Ovary (tissue), 9 donors: Measurements from ENCODE around the gene LAYN. TPM values are rescaled to one million over a fixed set of nuclear protein-coding genes. Genes with fewer than 3 reads are reported as not detected.

ENCODE experiments used
- DNase-seq, 5 donors: peaks; one replicate each; pipeline ENCODE4 v3.0.0-alpha.2; 2019 to 2020
- H3K27ac ChIP-seq, 2 donors: fragments of 200-600 bp; one replicate each; pipeline versions ENCODE4 v1.5.1 to v1.8.0; 2019 to 2022
- H3K27me3 ChIP-seq: fragments of 200-600 bp; one replicate; pipeline ENCODE4 v1.8.0; 2022
- H3K36me3 ChIP-seq: fragments of 200-600 bp; sonication (generic); one replicate; pipeline ENCODE4 v1.5.1; 2019
- H3K4me1 ChIP-seq: one replicate; pipeline ENCODE4 v1.8.1; 2013; ENCODE audit warnings: mild to moderate bottlenecking, moderate library complexity; ENCODE audit not compliant: insufficient read depth
- H3K4me3 ChIP-seq: fragments of 200-600 bp; sonication (generic); one replicate; pipeline ENCODE4 v1.5.1; 2017
- H3K9me3 ChIP-seq, 2 donors: fragments of 200-600 bp in 1 of 2; sonication (generic) in 1 of 2; one replicate each; pipeline versions ENCODE4 v1.5.1 to v1.8.1; 2013 to 2019; ENCODE audit warnings: mild to moderate bottlenecking in 1 of 2, moderate library complexity in 1 of 2
- EP300 ChIP-seq: sonication (generic); formaldehyde crosslinking; IDR thresholded peaks from one replicate; pipeline ENCODE4 v1.6.1; 2017; ENCODE audit warnings: antibody characterized with exemption
- POLR2A ChIP-seq: fragments of 450-650 bp; IDR thresholded peaks from one replicate; pipeline ENCODE4 v1.6.1; 2017; ENCODE audit warnings: antibody characterized with exemption, mild to moderate bottlenecking, moderate library complexity
- WGBS, 3 donors: extraction: QIAGEN DNeasy Blood & Tissue Kit in 1 of 3; methylation state at CpG; one replicate each; pipeline versions ENCODE4 v1.1.5 to v1.1.7; 2013 to 2017; 5-methylcytosine and 5-hydroxymethylcytosine counted together
- intact Hi-C, 4 donors: fragments of 100-400 bp; cut with DNase I; formaldehyde crosslinking; loops; one replicate each; pipeline versions ENCODE4 v1.11.0 to v1.15.1; 2022 to 2023
- polyA plus RNA-seq, 2 donors: library from polyadenylated mRNA; stranded (reverse); fragments of 200-250 nt in 1 of 2; fragments of 350-450 nt in 1 of 2; fragmentation: Illumina TruSeq in 1 of 2; extraction: RNeasy Lipid Tissue Mini Kit (QIAGEN cat#74804) in 1 of 2; gene quantifications; one replicate each; pipeline ENCODE4 v1.2.3, GENCODE V29; 2013 to 2014
- total RNA-seq, 7 donors: library from RNA; depleted of rRNA in 2 of 7; stranded (reverse); fragments of >200 nt in 2 of 7; fragmentation: NEBNext Ultra II Directional in 3 of 7; extraction: Animal tissue kit (Norgen Biotek cat#: 25700) in 3 of 7; gene quantifications; one replicate each; pipeline versions ENCODE4 v1.1.0 to v1.2.4, GENCODE V29; 2016 to 2023
- TF ChIP-seq, protein P1 (sequence below), 3 donors: fragments of 450-650 bp in 2 of 3; fragments of 200-600 bp in 1 of 3; IDR thresholded peaks; one replicate each; pipeline versions ENCODE4 v1.5.1 to v1.8.0; 2016 to 2022; ENCODE audit warnings: antibody characterized with exemption in 3 of 3, mild to moderate bottlenecking in 1 of 3
- donor health status: DM: no; HTN: no; CAD: no; lungs with moderate emphysema.
- donor health status: DM: no; HTN: no; CAD: no.
- donor health status: Bipolar disorder and iron deficiency.
- donor health status: DM: yes; HTN: yes; CAD: no.
- donor health status: DM: no; HTN: no; CAD: no.
- donor health status: DM: yes; HTN: yes; CAD: no.

The LAYN gene
- total and polyA plus RNA-seq, 9 donors: 17.8 to 45.7 (median 29.1) TPM

- intact Hi-C loops: no loop called here
- Histone ChIP-seq H3K4me3 (no peak overlapping the region), H3K36me3 (no peaks in the 10 kb centered on the region), H3K9me3 (no peaks in the 10 kb centered on the region), H3K27ac (no peak overlapping the region), H3K27me3 (no peaks in the 10 kb centered on the region), H3K4me1 (no peaks in the 10 kb centered on the region)
- TF ChIP-seq EP300: no peak
- no peak for TF ChIP-seq POLR2A
- TF ChIP-seq, protein P1, sequence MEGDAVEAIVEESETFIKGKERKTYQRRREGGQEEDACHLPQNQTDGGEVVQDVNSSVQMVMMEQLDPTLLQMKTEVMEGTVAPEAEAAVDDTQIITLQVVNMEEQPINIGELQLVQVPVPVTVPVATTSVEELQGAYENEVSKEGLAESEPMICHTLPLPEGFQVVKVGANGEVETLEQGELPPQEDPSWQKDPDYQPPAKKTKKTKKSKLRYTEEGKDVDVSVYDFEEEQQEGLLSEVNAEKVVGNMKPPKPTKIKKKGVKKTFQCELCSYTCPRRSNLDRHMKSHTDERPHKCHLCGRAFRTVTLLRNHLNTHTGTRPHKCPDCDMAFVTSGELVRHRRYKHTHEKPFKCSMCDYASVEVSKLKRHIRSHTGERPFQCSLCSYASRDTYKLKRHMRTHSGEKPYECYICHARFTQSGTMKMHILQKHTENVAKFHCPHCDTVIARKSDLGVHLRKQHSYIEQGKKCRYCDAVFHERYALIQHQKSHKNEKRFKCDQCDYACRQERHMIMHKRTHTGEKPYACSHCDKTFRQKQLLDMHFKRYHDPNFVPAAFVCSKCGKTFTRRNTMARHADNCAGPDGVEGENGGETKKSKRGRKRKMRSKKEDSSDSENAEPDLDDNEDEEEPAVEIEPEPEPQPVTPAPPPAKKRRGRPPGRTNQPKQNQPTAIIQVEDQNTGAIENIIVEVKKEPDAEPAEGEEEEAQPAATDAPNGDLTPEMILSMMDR (IDR thresholded peaks at IDR 0.05): no peak
- no peak for DNase-seq
- WGBS, 3 donors: 81 to 89% (median 86%) methylated on average over 2 of the region's 2 CpGs
These were observed 9.7 kb downstream of the LAYN start for GRCh38 chr11:111550258-111550657.

DNA sequence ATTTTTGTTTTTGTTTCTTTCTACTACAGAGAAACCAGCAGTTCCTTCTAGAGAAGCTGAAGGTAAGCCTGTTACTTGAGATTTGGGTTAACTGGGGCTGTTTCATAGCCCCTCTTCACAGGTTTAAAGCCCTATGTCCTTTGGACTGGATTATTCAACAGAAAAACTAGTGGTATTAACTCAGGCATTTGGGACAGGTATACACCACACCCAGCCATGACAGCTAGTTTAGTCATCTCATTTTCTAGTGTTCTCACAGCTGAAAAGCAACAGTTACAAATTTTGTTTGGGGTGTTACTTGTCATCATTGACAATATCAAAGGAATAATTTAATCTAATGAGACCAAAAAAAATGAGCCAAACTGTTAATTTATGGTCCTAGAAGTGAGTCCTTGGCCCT, 14.0 kb downstream of the LAYN start:
- no peak for TF ChIP-seq POLR2A
- no peak for TF ChIP-seq EP300
- TF ChIP-seq, protein P1 (IDR thresholded peaks at IDR 0.05): no peak
- no peak overlapping the region for H3K27ac ChIP-seq

GRCh38 chr11:111555255-111555654, 14.7 kb downstream of the LAYN start:
- Histone ChIP-seq H3K36me3 (no peaks in the 10 kb centered on the region), H3K27me3 (no peaks in the 10 kb centered on the region), H3K4me3 (no peak overlapping the region), H3K9me3 (no peaks in the 10 kb centered on the region), H3K27ac (no peak overlapping the region), H3K4me1 (no peaks in the 10 kb centered on the region)
- intact Hi-C loops: no loop called here
- TF ChIP-seq, protein P1 (IDR thresholded peaks at IDR 0.05): no peak
- TF ChIP-seq EP300 (no peak), POLR2A (no peak)
- no peak for DNase-seq

More for the DNA sequence above, 14.0 kb downstream of the LAYN start:
- Histone ChIP-seq H3K36me3 (no peaks in the 10 kb centered on the region), H3K4me3 (no peak overlapping the region), H3K27me3 (no peaks in the 10 kb centered on the region), H3K9me3 (no peaks in the 10 kb centered on the region), H3K4me1 (no peaks in the 10 kb centered on the region)
- no peak for DNase-seq
- intact Hi-C loops: no loop called here

- intact Hi-C loops: no loop called here
- WGBS, 3 donors: 60 to 69% (median 61%) methylated on average over 5 of the region's 5 CpGs
- H3K27ac ChIP-seq: no peak overlapping the region
- DNase-seq: no peak
- TF ChIP-seq POLR2A (no peak), EP300 (no peak)
- TF ChIP-seq, protein P1 (IDR thresholded peaks at IDR 0.05): no peak
- H3K9me3 ChIP-seq: no peaks in the 10 kb centered on the region
- H3K36me3 ChIP-seq: no peaks in the 10 kb centered on the region
- H3K4me1 ChIP-seq: no peaks in the 10 kb centered on the region
- H3K4me3 ChIP-seq: no peak overlapping the region
- H3K27me3 ChIP-seq: no peaks in the 10 kb centered on the region
These were observed 17.0 kb downstream of the LAYN start for GRCh38 chr11:111557425-111558111.
